Fibroblast of lung (primary cell): ENCODE data around the gene EFNB2.

ENCODE experiments used
- CTCF ChIP-seq, 2 donors: IDR thresholded peaks in 1 of 2; conservative IDR thresholded peaks in 1 of 2; 1 replicate in 1 of 2; 2 replicates in 1 of 2; pipeline ENCODE4 v1.5.1; 2011 to 2012; ENCODE audit warnings: low read length in 2 of 2, control low read depth in 1 of 2, inconsistent platforms in 1 of 2, low read depth in 1 of 2, mild to moderate bottlenecking in 1 of 2
- EZH2 ChIP-seq: IDR thresholded peaks from 2 replicates; pipeline ENCODE4 v1.5.1; 2012; ENCODE audit warnings: low read length, control low read depth, mild to moderate bottlenecking; ENCODE audit errors: missing control alignments

- TF ChIP-seq CTCF (conservative IDR thresholded peaks at IDR 0.05 in 1 of 2, IDR thresholded peaks at IDR 0.05 in 1 of 2; ENCODE audit: low read depth in 1 of 2, low read length in 2 of 2) = no peak
- TF ChIP-seq EZH2 = no peak
Measured at GRCh38 chr13:106530980-106531481, 4.4 kb downstream of the EFNB2 start.
